NCI-H460 (cell line): Measurements from ENCODE around the gene INTS3. TPM values are rescaled to one million over a fixed set of nuclear protein-coding genes. Genes with fewer than 3 reads are reported as not detected.
A peak's percentile ranks its signal among the peaks of the same experiment; 100 is the strongest.
"Not testable (repeated sequence)": the region's sequence is repeated elsewhere in the genome, so short reads cannot be mapped to it uniquely, and the experiment has no call there.

Experiments
- DNase-seq: peaks from one replicate; pipeline ENCODE4 v3.0.0-alpha.2; 2016; ENCODE audit warnings: low read depth; ENCODE audit errors: extremely low read depth
- total RNA-seq: library from RNA; depleted of rRNA; stranded (reverse); fragments of >200 nt; shearing (Covaris generic); gene quantifications from 2 replicates; pipeline ENCODE4 v1.2.3, GENCODE V29; 2014

Gene INTS3
- total RNA-seq, 1 experiment from 2014 or later, result 46.6 TPM

GRCh38 chr1:153775458-153776327 is 47.8 kb downstream of the INTS3 start:
- DNase-seq, result no peak

GRCh38 chr1:153776352-153776751 is 48.5 kb downstream of the INTS3 start:
- no peak for DNase-seq

GRCh38 chr1:153776845-153777370 is 49.1 kb downstream of the INTS3 start:
- no peak for DNase-seq

- no peak for DNase-seq
These were observed 49.8 kb downstream of the INTS3 start for GRCh38 chr1:153777648-153778047.

- no peak for DNase-seq
These were observed 50.4 kb downstream of the INTS3 start for GRCh38 chr1:153778051-153778823.

GRCh38 chr1:153778824-153779519 is 51.1 kb downstream of the INTS3 start:
- DNase-seq, result no peak

GRCh38 chr1:153779781-153780541 is 52.1 kb downstream of the INTS3 start:
- DNase-seq, result no peak

GRCh38 chr1:153780551-153780950 is 52.7 kb downstream of the INTS3 start:
- DNase-seq, result no peak

GRCh38 chr1:153782648-153783047 is 54.8 kb downstream of the INTS3 start:
- not testable (repeated sequence) for DNase-seq

- peak; percentile 90 for DNase-seq
These were observed 55.7 kb downstream of the INTS3 start for GRCh38 chr1:153783233-153784190.

- DNase-seq, result no peak
These were observed 58.4 kb downstream of the INTS3 start for GRCh38 chr1:153786038-153786790.

- no peak for DNase-seq
These were observed 61.7 kb downstream of the INTS3 start for GRCh38 chr1:153789478-153790034.

GRCh38 chr1:153790313-153790965 is 62.6 kb downstream of the INTS3 start:
- no peak for DNase-seq

GRCh38 chr1:153790966-153791647 is 63.3 kb downstream of the INTS3 start:
- no peak for DNase-seq

GRCh38 chr1:153791648-153792253 is 63.9 kb downstream of the INTS3 start:
- no peak for DNase-seq

GRCh38 chr1:153792631-153793041 is 64.8 kb downstream of the INTS3 start:
- no peak for DNase-seq
